PFSK-1 (cell line): Measurements from ENCODE around the gene RBM20.

Experiments used
- FOXP2 ChIP-seq: optimal IDR thresholded peaks from 2 replicates; pipeline ENCODE3; 2011; ENCODE audit warnings: borderline replicate concordance, control low read depth, inconsistent platforms; ENCODE audit not compliant: insufficient read depth; ENCODE audit errors: extremely low read length, extremely low read depth
- POLR2AphosphoS5 ChIP-seq: IDR thresholded peaks from 2 replicates; pipeline ENCODE4 v1.6.1; 2012; ENCODE audit warnings: low read depth, mild to moderate bottlenecking, control low read depth, low read length, moderate library complexity
- REST ChIP-seq, 2 experiments: IDR thresholded peaks; 2 replicates each; pipeline versions ENCODE4 v1.6.1 to v1.8.0; 2011 to 2012; ENCODE audit warnings: low read depth in 2 of 2, low read length in 2 of 2, control low read depth in 1 of 2, inconsistent platforms in 1 of 2, mild to moderate bottlenecking in 1 of 2, moderate library complexity in 1 of 2; ENCODE audit not compliant: insufficient read depth in 1 of 2
- SIN3A ChIP-seq: IDR thresholded peaks from 2 replicates; pipeline ENCODE4 v1.6.1; 2012; ENCODE audit warnings: mild to moderate bottlenecking, low read length, moderate library complexity, borderline replicate concordance; ENCODE audit not compliant: insufficient read depth
- TAF1 ChIP-seq: IDR thresholded peaks from 2 replicates; pipeline ENCODE4 v1.6.1; 2012; ENCODE audit warnings: low read length, control low read depth, borderline replicate concordance; ENCODE audit not compliant: insufficient read depth

The RBM20 gene

GRCh38 chr10:110764378-110764777 lies 120.2 kb downstream of the RBM20 start:
- no peak for TF ChIP-seq POLR2AphosphoS5
- no peak for TF ChIP-seq TAF1
- no peak for TF ChIP-seq REST (IDR thresholded peaks at IDR 0.05; ENCODE audit: insufficient read depth in 1 of 2, low read depth in 2 of 2, low read length in 2 of 2)
- no peak for TF ChIP-seq FOXP2
- TF ChIP-seq SIN3A: no peak

DNA sequence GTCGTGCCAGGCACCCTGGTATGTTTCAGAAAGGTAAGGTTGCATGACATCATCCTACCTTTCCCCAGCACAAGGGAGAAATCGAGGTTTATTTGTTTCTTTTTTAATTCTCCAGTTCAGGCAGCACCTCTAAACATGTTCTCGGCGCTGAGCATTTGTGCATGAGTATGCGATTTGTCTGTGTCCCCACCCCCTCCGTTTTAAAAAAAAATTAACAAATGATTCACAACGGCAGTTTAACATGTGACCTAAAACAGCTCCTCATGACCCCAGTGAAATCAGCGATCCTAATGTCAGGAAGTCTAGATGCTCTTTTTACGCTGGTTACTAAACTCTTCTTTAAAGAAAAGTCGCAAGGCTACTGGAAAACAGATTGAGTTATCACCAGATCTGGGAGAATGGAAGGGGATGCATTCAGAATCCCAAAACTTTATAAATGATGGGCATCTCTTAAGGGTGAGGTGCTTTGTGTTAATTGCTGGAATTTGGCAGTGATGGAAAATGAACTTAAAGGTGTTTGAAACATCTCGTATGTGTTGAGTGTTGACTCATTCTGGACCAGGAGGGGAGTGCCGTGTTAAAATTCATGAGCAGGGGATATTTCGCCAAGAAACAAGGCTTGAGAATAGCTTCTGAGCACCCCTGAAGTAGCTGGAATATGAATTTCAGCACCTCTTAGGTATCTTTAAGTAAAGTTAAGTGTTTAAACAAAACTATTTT lies 120.8 kb downstream of the RBM20 start:
- TF ChIP-seq POLR2AphosphoS5 (no peak), SIN3A (no peak), FOXP2 (no peak)

DNA sequence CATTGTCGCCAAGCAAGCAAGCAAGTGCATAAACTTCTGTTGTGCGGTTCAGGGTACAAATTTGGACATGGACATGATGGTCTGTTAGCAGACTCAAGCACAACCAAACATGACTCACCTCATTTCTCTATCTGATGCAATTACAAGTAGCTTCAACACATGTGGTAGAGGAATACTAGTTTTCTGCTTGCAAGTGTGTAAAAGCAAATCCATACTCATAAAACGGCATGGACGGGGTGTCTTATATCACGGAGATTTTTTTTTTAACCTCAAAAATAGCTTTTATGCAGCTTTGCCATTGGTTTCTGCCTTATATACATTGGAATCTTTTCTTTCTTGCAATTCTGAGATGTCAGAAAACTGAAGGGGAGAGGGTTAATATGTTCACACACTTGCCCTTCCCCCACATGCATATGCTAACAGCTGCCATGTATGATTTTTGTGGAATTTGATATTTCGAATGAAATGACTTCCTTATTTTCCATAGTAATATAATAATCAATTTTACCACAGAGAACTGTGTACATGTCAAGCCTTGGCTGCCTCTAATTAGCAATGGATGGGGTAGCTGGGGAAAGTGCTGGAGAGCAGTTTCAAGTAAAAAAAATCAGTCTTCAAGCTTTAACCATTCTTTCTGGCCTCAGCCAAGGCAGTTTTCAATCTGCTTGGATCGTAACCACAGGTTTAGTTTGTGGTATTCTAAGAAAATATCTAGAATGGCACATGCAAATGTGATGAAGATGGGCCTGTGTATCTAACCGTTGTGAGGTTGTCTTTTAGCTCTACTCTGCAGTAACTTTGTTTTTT lies 121.6 kb downstream of the RBM20 start:
- TF ChIP-seq TAF1 (no peak), SIN3A (no peak), POLR2AphosphoS5 (no peak), REST (IDR thresholded peaks at IDR 0.05; ENCODE audit: insufficient read depth in 1 of 2, low read depth in 2 of 2, low read length in 2 of 2) (no peak), FOXP2 (no peak)

- TF ChIP-seq SIN3A: no peak
- no peak for TF ChIP-seq FOXP2
- TF ChIP-seq REST (IDR thresholded peaks at IDR 0.05; ENCODE audit: insufficient read depth in 1 of 2, low read depth in 2 of 2, low read length in 2 of 2): no peak
- TF ChIP-seq POLR2AphosphoS5: no peak
These were observed 126.1 kb downstream of the RBM20 start for GRCh38 chr10:110770243-110770642.

GRCh38 chr10:110771486-110771885 lies 127.3 kb downstream of the RBM20 start:
- TF ChIP-seq FOXP2 (no peak), REST (IDR thresholded peaks at IDR 0.05; ENCODE audit: insufficient read depth in 1 of 2, low read depth in 2 of 2, low read length in 2 of 2) (no peak), SIN3A (no peak), POLR2AphosphoS5 (no peak), TAF1 (no peak)
